CMK (cell line): ENCODE data around the gene LSM11.

Experiments used
- DNase-seq: peaks from one replicate; pipeline ENCODE4 v3.0.0-alpha.2; 2010; ENCODE audit warnings: low read depth

Gene LSM11

GRCh38 chr5:157734436-157734835 lies 9.1 kb upstream of the LSM11 start:
- no peak for DNase-seq

- DNase-seq: no peak
Measured at GRCh38 chr5:157735991-157736390, 7.5 kb upstream of the LSM11 start.

GRCh38 chr5:157739388-157740228 lies 3.9 kb upstream of the LSM11 start:
- DNase-seq: no peak

- no peak for DNase-seq
Measured at GRCh38 chr5:157740229-157740610, 3.3 kb upstream of the LSM11 start.

GRCh38 chr5:157741131-157741530 lies 2.4 kb upstream of the LSM11 start:
- DNase-seq: no peak

- DNase-seq: no peak
Measured at GRCh38 chr5:157744051-157745011, 819 bp downstream of the LSM11 start.

GRCh38 chr5:157745041-157745456 lies 1.5 kb downstream of the LSM11 start:
- no peak for DNase-seq

GRCh38 chr5:157747173-157747740 lies 3.7 kb downstream of the LSM11 start:
- no peak for DNase-seq

- no peak for DNase-seq
Measured at GRCh38 chr5:157747766-157748700, 4.5 kb downstream of the LSM11 start.

- DNase-seq: no peak
Measured at GRCh38 chr5:157748760-157749461, 5.4 kb downstream of the LSM11 start.

- no peak for DNase-seq
Measured at GRCh38 chr5:157749462-157749799, 5.9 kb downstream of the LSM11 start.

GRCh38 chr5:157750320-157750719 lies 6.8 kb downstream of the LSM11 start:
- no peak for DNase-seq

- DNase-seq: no peak
Measured at GRCh38 chr5:157756122-157756521, 12.6 kb downstream of the LSM11 start.

GRCh38 chr5:157758706-157759105 lies 15.2 kb downstream of the LSM11 start:
- DNase-seq: no peak

- DNase-seq: no peak
Measured at GRCh38 chr5:157761690-157762621, 18.4 kb downstream of the LSM11 start.

GRCh38 chr5:157764531-157764930 lies 21.0 kb downstream of the LSM11 start:
- DNase-seq: no peak

GRCh38 chr5:157766442-157766841 lies 22.9 kb downstream of the LSM11 start:
- no peak for DNase-seq

- DNase-seq: no peak
Measured at GRCh38 chr5:157766902-157767301, 23.4 kb downstream of the LSM11 start.

GRCh38 chr5:157767689-157768088 lies 24.2 kb downstream of the LSM11 start:
- no peak for DNase-seq

- DNase-seq: no peak
Measured at GRCh38 chr5:157770665-157771064, 27.2 kb downstream of the LSM11 start.
